Fibroblast of lung (primary cell): ENCODE results near the gene CCDC169. TPM values are rescaled to one million over a fixed set of nuclear protein-coding genes. Genes with fewer than 3 reads are reported as not detected.
"Not testable (repeated sequence)": the region's sequence is repeated elsewhere in the genome, so short reads cannot be mapped to it uniquely, and the experiment has no call there.

ENCODE experiments used
- DNase-seq, 2 donors: peaks; one replicate each; pipeline versions ENCODE4 v3.0.0 to v3.0.0-alpha.2; 2010; ENCODE audit warnings: low read depth in 2 of 2
- H2AFZ ChIP-seq: 2 replicates; pipeline ENCODE4 v1.5.1; 2012; ENCODE audit warnings: low read length, control low read depth, inconsistent platforms
- H3K27ac ChIP-seq: 2 replicates; pipeline ENCODE4 v1.5.1; 2011; ENCODE audit warnings: low read length, control low read depth; ENCODE audit not compliant: insufficient read depth
- H3K27me3 ChIP-seq: 2 replicates; pipeline ENCODE4 v1.5.1; 2011; ENCODE audit warnings: mild to moderate bottlenecking, low read length; ENCODE audit not compliant: control insufficient read depth, insufficient read depth
- H3K36me3 ChIP-seq: 2 replicates; pipeline ENCODE4 v1.5.1; 2011; ENCODE audit warnings: low read length; ENCODE audit not compliant: control insufficient read depth, insufficient read depth
- H3K4me1 ChIP-seq: 2 replicates; pipeline ENCODE4 v1.5.1; 2011; ENCODE audit warnings: low read length; ENCODE audit not compliant: control insufficient read depth, insufficient read depth; ENCODE audit errors: extremely low read depth
- H3K4me2 ChIP-seq: 2 replicates; pipeline ENCODE4 v1.5.1; 2011; ENCODE audit warnings: low read length, control low read depth; ENCODE audit not compliant: insufficient read depth; ENCODE audit errors: extremely low read depth
- H3K4me3 ChIP-seq, 4 experiments: fragments of 200-600 bp in 1 of 4; sonication (generic) in 1 of 4; replicated peaks in 1 of 4; 2 replicates each; pipeline ENCODE4 v1.5.1; 2011 to 2016; ENCODE audit warnings: low read length in 4 of 4, low read depth in 3 of 4, mild to moderate bottlenecking in 3 of 4, control low read depth in 2 of 4, inconsistent platforms in 1 of 4, mixed read lengths in 1 of 4; ENCODE audit not compliant: insufficient read depth in 1 of 4; ENCODE audit errors: control extremely low read depth in 1 of 4
- H3K79me2 ChIP-seq: 2 replicates; pipeline ENCODE4 v1.5.1; 2012; ENCODE audit warnings: mild to moderate bottlenecking, low read length, inconsistent platforms; ENCODE audit not compliant: control insufficient read depth, insufficient read depth
- H3K9ac ChIP-seq: 2 replicates; pipeline ENCODE4 v1.5.1; 2011; ENCODE audit warnings: mild to moderate bottlenecking, low read length, control low read depth; ENCODE audit not compliant: insufficient read depth
- H3K9me3 ChIP-seq: 2 replicates; pipeline ENCODE4 v1.5.1; 2012; ENCODE audit warnings: low read depth, low read length; ENCODE audit not compliant: control insufficient read depth, insufficient read depth
- H4K20me1 ChIP-seq: 2 replicates; pipeline ENCODE4 v1.5.1; 2011; ENCODE audit warnings: low read length; ENCODE audit not compliant: control insufficient read depth, insufficient read depth; ENCODE audit errors: extremely low read depth
- CTCF ChIP-seq, 2 donors: IDR thresholded peaks in 1 of 2; conservative IDR thresholded peaks in 1 of 2; 1 replicate in 1 of 2; 2 replicates in 1 of 2; pipeline ENCODE4 v1.5.1; 2011 to 2012; ENCODE audit warnings: low read length in 2 of 2, control low read depth in 1 of 2, inconsistent platforms in 1 of 2, low read depth in 1 of 2, mild to moderate bottlenecking in 1 of 2
- EZH2 ChIP-seq: IDR thresholded peaks from 2 replicates; pipeline ENCODE4 v1.5.1; 2012; ENCODE audit warnings: low read length, control low read depth, mild to moderate bottlenecking; ENCODE audit errors: missing control alignments
- polyA plus RNA-seq, 2 donors: library from polyadenylated mRNA; depleted of rRNA in 1 of 2; stranded (reverse) in 1 of 2; unstranded in 1 of 2; fragments of >200 nt; gene quantifications; 2 replicates each; pipeline ENCODE4 v1.2.1, GENCODE V29; 2011 to 2012; ENCODE audit warnings: missing spikeins in 1 of 2
- total RNA-seq: library from RNA; depleted of rRNA; stranded (reverse); fragments of >200 nt; gene quantifications from 2 replicates; pipeline ENCODE4 v1.2.1, GENCODE V29; 2014

The CCDC169 gene
- total and polyA plus RNA-seq, 2 donors (not counting 1 experiment from before 2014, with no cell fraction given), result 2.9 to 7.1 TPM

DNA sequence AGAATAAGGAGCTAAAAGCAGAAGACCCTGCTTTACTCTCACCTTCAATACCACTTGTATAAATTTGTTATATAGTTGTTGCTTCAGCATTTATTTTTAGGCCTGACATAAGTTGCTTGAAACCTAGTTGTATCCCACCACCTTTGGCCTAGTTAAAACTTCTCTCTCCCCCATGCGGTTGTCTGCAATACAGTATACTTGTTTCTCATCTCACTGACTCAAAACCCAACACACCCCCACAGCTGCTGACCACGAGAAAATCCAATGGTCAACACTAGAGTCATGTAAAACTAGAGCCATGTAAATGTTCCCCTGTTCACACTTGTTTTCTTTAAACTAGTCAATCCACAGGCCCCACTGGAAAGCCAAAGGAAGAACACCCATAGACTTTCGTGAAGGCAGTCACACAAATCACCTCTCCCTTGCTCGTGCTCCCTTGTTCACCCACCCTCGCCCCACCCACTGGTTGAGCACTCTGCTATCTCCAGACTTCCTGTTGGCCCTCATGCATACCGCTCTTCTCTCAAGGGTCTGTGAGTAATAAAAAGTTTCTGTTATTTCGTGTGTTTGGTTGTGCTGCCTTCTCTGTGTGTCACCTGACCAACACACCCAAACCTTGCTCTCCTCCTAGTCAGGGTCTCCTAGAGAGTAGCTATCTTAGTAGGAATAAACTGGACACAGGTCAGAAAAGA, 12.9 kb upstream of the CCDC169 start:
- peak in 1 of 2 donors; percentile 28 for DNase-seq
- Histone ChIP-seq H3K36me3 (peaks cover 1% of the 10 kb centered on the region), H3K79me2 (no peaks in the 10 kb centered on the region), H2AFZ (no peak overlapping the region), H3K9me3 (no peaks in the 10 kb centered on the region), H4K20me1 (no peaks in the 10 kb centered on the region), H3K4me3 (no peak overlapping the region), H3K4me1 (no peaks in the 10 kb centered on the region), H3K27me3 (no peaks in the 10 kb centered on the region), H3K9ac (no peak overlapping the region), H3K4me2 (no peak overlapping the region), H3K27ac (no peak overlapping the region)
- TF ChIP-seq CTCF (conservative IDR thresholded peaks at IDR 0.05 in 1 of 2, IDR thresholded peaks at IDR 0.05 in 1 of 2; ENCODE audit: low read depth in 1 of 2, low read length in 2 of 2), result no peak
- TF ChIP-seq EZH2, result no peak

GRCh38 chr13:36302289-36302688, 4.7 kb upstream of the CCDC169 start:
- Histone ChIP-seq H3K9me3 (no peaks in the 10 kb centered on the region), H3K9ac (no peak overlapping the region), H3K36me3 (peaks cover 2% of the 10 kb centered on the region), H3K27ac (no peak overlapping the region), H3K4me2 (no peak overlapping the region), H3K4me3 (no peak overlapping the region), H3K4me1 (no peaks in the 10 kb centered on the region), H3K27me3 (no peaks in the 10 kb centered on the region), H4K20me1 (no peaks in the 10 kb centered on the region), H2AFZ (no peak overlapping the region), H3K79me2 (no peaks in the 10 kb centered on the region)
- no peak for TF ChIP-seq EZH2
- no peak for DNase-seq

- not testable (repeated sequence) for H3K9ac ChIP-seq, H3K79me2 ChIP-seq, H3K4me3 ChIP-seq, H3K9me3 ChIP-seq, H2AFZ ChIP-seq, H3K27ac ChIP-seq, H3K36me3 ChIP-seq, H3K27me3 ChIP-seq, H3K4me2 ChIP-seq, H3K4me1 ChIP-seq, H4K20me1 ChIP-seq, DNase-seq
Observed at GRCh38 chr13:36299469-36299868, 1.9 kb upstream of the CCDC169 start.

DNA sequence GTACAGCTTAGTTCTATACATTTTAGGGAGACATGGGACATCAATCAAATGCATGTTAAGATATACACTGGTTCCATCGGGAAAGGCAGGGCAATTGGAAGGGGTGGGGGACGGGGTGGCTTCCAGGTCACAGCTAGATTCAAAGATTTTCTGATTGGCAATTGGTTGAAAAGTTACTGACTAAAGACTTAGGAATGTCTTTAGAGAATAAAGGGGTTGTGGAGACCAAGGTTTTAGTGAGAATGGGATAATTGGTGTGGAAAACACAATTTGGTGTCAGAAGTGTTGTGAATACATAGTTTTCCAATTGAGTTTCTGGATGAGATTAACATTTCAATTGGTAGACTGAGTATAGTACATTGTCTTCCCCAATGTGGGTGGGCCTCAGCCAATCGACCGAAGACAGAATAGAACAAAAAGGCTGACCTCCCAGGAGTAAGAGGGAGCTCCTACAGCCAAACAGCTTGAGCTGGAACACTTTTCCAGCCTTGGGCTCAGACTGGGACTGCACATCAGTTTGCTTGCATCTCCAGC, 988 bp upstream of the CCDC169 start:
- no peaks in the 10 kb centered on the region for H3K79me2 ChIP-seq
- TF ChIP-seq EZH2 (no peak), CTCF (conservative IDR thresholded peaks at IDR 0.05 in 1 of 2, IDR thresholded peaks at IDR 0.05 in 1 of 2; ENCODE audit: low read depth in 1 of 2, low read length in 2 of 2) (no peak)
- no peak overlapping the region for H3K27ac ChIP-seq
- H3K4me2 ChIP-seq, result peak overlapping the region; percentile 48
- H3K36me3 ChIP-seq, result no peaks in the 10 kb centered on the region
- no peaks in the 10 kb centered on the region for H3K9me3 ChIP-seq
- H3K27me3 ChIP-seq, result no peaks in the 10 kb centered on the region
- peak overlapping the region in 2 of 4 experiments; percentile 77 to 82 for H3K4me3 ChIP-seq
- H4K20me1 ChIP-seq, result no peaks in the 10 kb centered on the region
- H3K4me1 ChIP-seq, result peaks cover 3% of the 10 kb centered on the region
- H3K9ac ChIP-seq, result no peak overlapping the region
- no peak for DNase-seq
- no peak overlapping the region for H2AFZ ChIP-seq
